ENCODE data around the gene TTPAL. TPM values are rescaled to one million over a fixed set of nuclear protein-coding genes. Genes with fewer than 3 reads are reported as not detected.

Gene TTPAL
- polyA plus RNA-seq, 1 of the 3 experiments (the other 2 are of a cell fraction) = 5.7 TPM

- no peak overlapping the region for H3K4me2 ChIP-seq
- no peak overlapping the region for H3K9ac ChIP-seq
- no peaks in the 10 kb centered on the region for H3K9me2 ChIP-seq
- H4K20me1 ChIP-seq (ENCODE audit: insufficient read depth) = no peaks in the 10 kb centered on the region
- H3K79me2 ChIP-seq (ENCODE audit: insufficient read depth) = no peaks in the 10 kb centered on the region
- H3K9me3 ChIP-seq = no peaks in the 10 kb centered on the region
- CTCF ChIA-PET = interaction anchor here (0.9 to 2.1 kb wide), 5 partner anchors 10 to 334 kb away, joined by 3 to 6 read pairs (median 5); no protein-coding TSS in a partner anchor
- POLR2A ChIA-PET = no interaction called here
- H3F3A ChIP-seq (replicated peaks; ENCODE audit: insufficient read depth) = no peaks in the 10 kb centered on the region
- H3K4me3 ChIP-seq (ENCODE audit: low read depth in 2 of 2, low read length in 1 of 2) = no peak overlapping the region
- no peaks in the 10 kb centered on the region for H3K27me3 ChIP-seq (ENCODE audit: insufficient read depth)
- TF ChIP-seq TEAD4 (IDR thresholded peaks at IDR 0.05; ENCODE audit: borderline replicate concordance, insufficient read depth) (no peak), CHD2 (IDR thresholded peaks at IDR 0.05; ENCODE audit: low read length, partially characterized antibody) (no peak), YY1 (IDR thresholded peaks at IDR 0.05; ENCODE audit: low read depth) (no peak), FOSL2 (IDR thresholded peaks at IDR 0.05; ENCODE audit: borderline replicate concordance, low read depth) (no peak), MXI1 (IDR thresholded peaks at IDR 0.05; ENCODE audit: low read depth, low read length) (no peak), RFX5 (IDR thresholded peaks at IDR 0.05; ENCODE audit: low read length) (no peak), EZH2phosphoT487 (IDR thresholded peaks at IDR 0.05; ENCODE audit: borderline replicate concordance, low read depth) (no peak), IRF3 (IDR thresholded peaks at IDR 0.05; ENCODE audit: low read depth, low read length) (no peak), EP300 (IDR thresholded peaks at IDR 0.05; ENCODE audit: borderline replicate concordance in 1 of 2, low read depth in 1 of 2, low read length in 1 of 2) (no peak), USF2 (IDR thresholded peaks at IDR 0.05; ENCODE audit: borderline replicate concordance, low read depth, low read length) (no peak), TCF12 (IDR thresholded peaks at IDR 0.05) (no peak), RXRA (IDR thresholded peaks at IDR 0.05; ENCODE audit: borderline replicate concordance, low read depth) (no peak), GABPA (IDR thresholded peaks at IDR 0.05; ENCODE audit: low read depth) (no peak), USF1 (IDR thresholded peaks at IDR 0.05; ENCODE audit: borderline replicate concordance, low read depth) (no peak), JUND (IDR thresholded peaks at IDR 0.05) (no peak)
- no peak for DNase-seq
- no peak overlapping the region for H2AFZ ChIP-seq (ENCODE audit: low read depth)
- 27% methylated on average over 2 of the region's 3 CpGs for WGBS (ENCODE audit: low lambda C conversion rate)
- H3K27ac ChIP-seq (ENCODE audit: low read depth in 2 of 2, low read length in 1 of 2) = no peak overlapping the region
- no peaks in the 10 kb centered on the region for H3K4me1 ChIP-seq (ENCODE audit: control insufficient read depth in 1 of 2, insufficient read depth in 2 of 2, low read depth in 1 of 2, low read length in 1 of 2)
- H3K36me3 ChIP-seq (replicated peaks in 1 of 2; ENCODE audit: control insufficient read depth in 1 of 2, insufficient read depth in 2 of 2, low read length in 1 of 2) = no peaks in the 10 kb centered on the region
These were observed 25.3 kb upstream of the TTPAL start for GRCh38 chr20:44450281-44450889.
